ENCODE results near the gene AFF2. TPM values are rescaled to one million over a fixed set of nuclear protein-coding genes. Genes with fewer than 3 reads are reported as not detected.

Gene AFF2
- polyA plus RNA-seq, 1 donor from 2014 or later, result not detected

- no peaks in the 10 kb centered on the region for H3K27me3 Mint-ChIP-seq
- H3K9me3 Mint-ChIP-seq, result peaks cover 0 to 3% (median 0%) of the 10 kb centered on the region in 3 donors
- H3K27ac Mint-ChIP-seq, result no peak overlapping the region
- peaks cover 0 to 2% (median 0%) of the 10 kb centered on the region in 3 donors for H3K4me1 Mint-ChIP-seq
- H3K36me3 Mint-ChIP-seq, result no peaks in the 10 kb centered on the region
- H3K4me3 Mint-ChIP-seq, result no peak overlapping the region
Observed at GRCh38 chrX:148588649-148589310, 88.4 kb downstream of the AFF2 start.

- Mint-ChIP-seq H3K9me3 (no peaks in the 10 kb centered on the region), H3K4me1 (peaks cover 0 to 2% (median 0%) of the 10 kb centered on the region in 3 donors), H3K27me3 (no peaks in the 10 kb centered on the region), H3K36me3 (peaks cover 1% of the 10 kb centered on the region), H3K27ac (no peak overlapping the region), H3K4me3 (no peak overlapping the region)
Observed at GRCh38 chrX:148592595-148592994, 92.2 kb downstream of the AFF2 start.

DNA sequence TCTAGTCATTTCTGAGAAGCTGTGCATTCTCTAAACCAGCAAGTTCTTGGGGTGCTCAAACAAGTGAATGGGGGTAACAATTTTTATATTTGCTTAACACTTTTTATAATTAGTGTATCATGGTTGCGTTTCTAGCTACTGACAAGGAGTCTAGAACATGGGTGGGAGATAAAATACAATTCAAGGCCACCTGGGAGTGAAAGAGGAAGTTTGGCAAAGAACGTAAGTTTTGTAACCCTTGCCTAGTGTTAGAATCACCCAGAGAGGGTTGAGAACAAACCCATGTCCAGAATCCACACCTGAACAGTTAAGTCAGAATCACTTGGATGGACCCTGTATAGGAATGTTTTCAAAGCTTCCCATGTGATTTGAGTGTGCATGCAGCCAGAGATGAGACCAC lies 92.7 kb downstream of the AFF2 start:
- H3K27ac Mint-ChIP-seq, result no peak overlapping the region
- H3K4me3 Mint-ChIP-seq, result no peak overlapping the region
- H3K27me3 Mint-ChIP-seq, result no peaks in the 10 kb centered on the region
- peaks cover 1% of the 10 kb centered on the region for H3K36me3 Mint-ChIP-seq
- no peaks in the 10 kb centered on the region for H3K9me3 Mint-ChIP-seq
- peaks cover 0 to 2% (median 0%) of the 10 kb centered on the region in 3 donors for H3K4me1 Mint-ChIP-seq

DNA sequence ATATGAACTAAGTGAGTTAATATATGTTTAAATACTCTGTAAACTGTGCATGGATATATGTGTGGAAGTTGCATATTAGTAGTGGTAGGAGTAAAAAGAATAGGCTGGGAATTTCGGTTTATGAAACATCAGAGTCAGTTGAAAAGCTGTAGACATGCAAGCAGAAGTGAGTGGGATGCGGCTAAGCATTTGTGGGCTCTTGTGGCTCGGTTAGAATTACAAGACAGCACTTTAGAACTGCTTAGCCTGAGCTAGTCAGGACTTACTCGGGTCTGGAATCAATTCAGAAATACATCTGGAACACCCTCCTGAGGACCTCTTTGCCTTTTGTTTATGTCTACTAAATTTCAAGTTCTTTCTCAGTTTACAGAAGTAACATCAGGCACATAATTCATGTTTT lies 93.6 kb downstream of the AFF2 start:
- no peaks in the 10 kb centered on the region for H3K9me3 Mint-ChIP-seq
- peaks cover 0 to 2% (median 0%) of the 10 kb centered on the region in 3 donors for H3K4me1 Mint-ChIP-seq
- no peak overlapping the region for H3K4me3 Mint-ChIP-seq
- H3K27me3 Mint-ChIP-seq, result no peaks in the 10 kb centered on the region
- H3K27ac Mint-ChIP-seq, result no peak overlapping the region
- H3K36me3 Mint-ChIP-seq, result peaks cover 1% of the 10 kb centered on the region

DNA sequence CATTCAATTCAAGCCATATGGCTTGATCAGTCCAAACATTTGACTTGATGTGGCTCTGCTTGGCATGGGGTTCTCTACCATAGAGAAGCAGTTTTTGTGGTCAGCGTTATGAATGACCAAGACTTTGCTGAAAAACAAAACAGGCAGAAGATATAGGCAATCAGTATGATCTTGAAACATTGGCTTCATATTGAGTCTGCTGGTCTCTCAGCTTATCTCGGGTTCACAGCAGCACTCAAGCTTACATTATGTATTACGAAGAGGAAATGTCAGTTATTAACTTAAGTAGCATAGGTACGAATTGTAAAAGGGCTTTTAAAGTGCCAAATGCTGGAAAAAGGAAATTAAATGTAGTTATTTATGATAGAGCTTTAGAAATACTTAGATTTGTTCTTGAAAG lies 99.0 kb downstream of the AFF2 start:
- H3K9me3 Mint-ChIP-seq, result no peaks in the 10 kb centered on the region
- no peaks in the 10 kb centered on the region for H3K27me3 Mint-ChIP-seq
- no peak overlapping the region for H3K4me3 Mint-ChIP-seq
- H3K4me1 Mint-ChIP-seq, result no peaks in the 10 kb centered on the region
- peaks cover 1% of the 10 kb centered on the region for H3K36me3 Mint-ChIP-seq
- no peak overlapping the region for H3K27ac Mint-ChIP-seq

DNA sequence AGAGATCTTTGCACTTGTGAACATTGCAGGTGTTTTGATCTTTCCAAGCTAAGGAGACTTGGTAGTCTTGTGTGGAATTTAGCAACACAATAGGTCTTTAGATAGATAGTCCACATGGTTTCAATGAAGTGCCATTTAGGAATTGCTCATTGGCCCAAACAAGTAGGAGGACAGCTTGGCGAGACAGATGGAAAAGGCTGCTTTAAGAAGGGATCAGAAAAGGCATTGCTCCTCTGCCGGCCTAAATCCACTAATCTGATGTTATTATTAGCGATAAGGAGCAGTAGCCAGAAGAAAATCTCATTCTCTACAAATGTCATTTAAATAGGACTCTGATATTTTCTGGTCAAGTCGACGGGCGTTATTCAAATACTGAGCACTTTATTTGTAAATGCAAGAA lies 99.7 kb downstream of the AFF2 start:
- Mint-ChIP-seq H3K9me3 (no peaks in the 10 kb centered on the region), H3K36me3 (no peaks in the 10 kb centered on the region), H3K27ac (no peak overlapping the region), H3K27me3 (no peaks in the 10 kb centered on the region), H3K4me1 (no peaks in the 10 kb centered on the region), H3K4me3 (no peak overlapping the region)

DNA sequence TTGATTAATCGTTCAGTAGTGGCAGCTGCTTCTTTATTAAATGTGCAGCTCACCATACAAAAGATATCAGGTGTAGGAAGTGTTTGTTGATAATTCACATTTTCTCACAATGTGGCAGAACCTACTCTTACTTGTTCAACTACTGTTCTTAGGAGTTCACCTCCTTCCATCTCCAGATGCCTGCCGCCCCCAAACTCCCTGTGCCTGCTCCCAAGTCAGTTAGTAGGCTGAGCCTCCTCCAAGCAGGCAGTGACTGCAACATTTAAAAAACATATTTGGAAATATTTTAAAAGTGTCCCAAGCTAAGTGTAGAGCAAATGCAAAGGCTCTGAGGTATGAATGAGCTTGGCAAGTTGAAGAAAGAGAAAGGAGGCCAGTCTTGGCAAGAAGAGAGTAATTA lies 100.2 kb downstream of the AFF2 start:
- H3K9me3 Mint-ChIP-seq, result no peaks in the 10 kb centered on the region
- no peaks in the 10 kb centered on the region for H3K36me3 Mint-ChIP-seq
- no peaks in the 10 kb centered on the region for H3K4me1 Mint-ChIP-seq
- H3K4me3 Mint-ChIP-seq, result no peak overlapping the region
- H3K27ac Mint-ChIP-seq, result no peak overlapping the region
- H3K27me3 Mint-ChIP-seq, result no peaks in the 10 kb centered on the region

- Mint-ChIP-seq H3K4me3 (no peak overlapping the region), H3K9me3 (no peaks in the 10 kb centered on the region), H3K36me3 (no peaks in the 10 kb centered on the region), H3K27ac (no peak overlapping the region), H3K4me1 (peaks cover 0 to 1% (median 0%) of the 10 kb centered on the region in 3 donors), H3K27me3 (no peaks in the 10 kb centered on the region)
Observed at GRCh38 chrX:148601034-148601433, 100.6 kb downstream of the AFF2 start.

DNA sequence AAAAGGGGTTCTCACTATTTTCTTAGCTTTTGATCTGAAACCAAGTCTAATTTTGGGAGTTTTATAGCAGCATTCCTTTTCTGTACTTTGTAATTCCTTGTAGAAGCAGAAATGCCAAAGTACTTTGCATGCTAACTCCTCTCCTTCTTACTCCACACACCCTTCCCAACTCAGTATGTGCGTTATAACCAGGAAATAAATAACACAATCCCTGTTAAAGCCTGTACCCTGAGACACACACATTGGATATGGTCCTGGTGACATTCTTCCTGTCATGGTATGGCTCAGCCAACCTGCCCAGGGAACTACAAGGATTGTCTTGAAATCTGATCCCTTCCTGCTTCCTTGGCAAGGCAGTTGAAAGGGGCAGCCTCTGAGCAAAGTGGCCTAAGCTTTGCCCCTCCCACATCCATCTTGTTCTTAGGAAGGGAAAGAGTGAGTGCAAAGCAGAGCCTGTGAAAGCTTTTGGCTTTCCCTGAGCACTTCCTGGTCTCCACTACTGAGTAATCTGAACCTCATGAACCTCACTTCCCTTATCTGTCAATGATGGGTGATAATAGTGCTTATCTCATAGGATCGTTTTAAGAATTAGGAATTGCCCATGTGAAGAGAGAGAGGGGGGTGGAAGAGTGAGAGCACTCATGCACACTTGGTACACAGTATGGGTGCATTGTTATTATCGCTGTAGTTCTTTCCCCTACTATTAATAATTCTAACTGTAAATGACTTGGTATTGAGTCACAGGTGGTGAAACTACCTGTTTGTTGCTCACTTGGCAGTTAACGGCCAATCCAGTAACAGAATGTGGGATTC lies 109.3 kb downstream of the AFF2 start:
- Mint-ChIP-seq H3K9me3 (peaks cover 2 to 3% (median 2%) of the 10 kb centered on the region in 3 donors), H3K4me3 (peak overlapping the region; percentile 76 to 93 (median 84)), H3K27ac (peak overlapping the region; percentile 57 to 76 (median 69)), H3K36me3 (no peaks in the 10 kb centered on the region), H3K27me3 (no peaks in the 10 kb centered on the region), H3K4me1 (peaks cover 11 to 17% (median 16%) of the 10 kb centered on the region in 3 donors)

- Mint-ChIP-seq H3K4me3 (peak overlapping the region; percentile 76 to 93 (median 84)), H3K27me3 (no peaks in the 10 kb centered on the region), H3K4me1 (peaks cover 11 to 17% (median 16%) of the 10 kb centered on the region in 3 donors), H3K9me3 (peaks cover 2 to 3% (median 2%) of the 10 kb centered on the region in 3 donors), H3K27ac (peak overlapping the region; percentile 57 to 76 (median 69)), H3K36me3 (no peaks in the 10 kb centered on the region)
Observed at GRCh38 chrX:148610328-148610698, 109.9 kb downstream of the AFF2 start.

DNA sequence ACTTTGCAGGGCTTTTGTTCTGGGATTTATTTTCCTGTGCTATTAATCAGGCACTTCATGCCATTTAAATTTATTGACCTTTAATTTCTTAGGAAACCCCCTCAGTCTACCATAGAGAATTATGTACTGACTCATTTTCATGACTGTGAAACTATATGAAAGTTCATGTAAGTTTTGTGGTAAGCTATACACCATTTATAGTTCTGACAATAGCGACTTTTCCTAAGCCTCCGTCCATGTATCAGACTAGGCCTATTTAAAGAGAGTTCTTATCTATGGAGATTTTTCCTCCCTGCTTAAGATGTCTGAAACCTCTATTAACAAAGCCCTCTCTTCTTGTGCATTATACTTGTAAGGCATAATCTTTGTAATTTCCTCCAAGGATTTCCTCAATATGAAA lies 111.6 kb downstream of the AFF2 start:
- H3K36me3 Mint-ChIP-seq, result no peaks in the 10 kb centered on the region
- H3K4me1 Mint-ChIP-seq, result peaks cover 11 to 15% (median 12%) of the 10 kb centered on the region in 3 donors
- H3K27me3 Mint-ChIP-seq, result no peaks in the 10 kb centered on the region
- peaks cover 2 to 3% (median 2%) of the 10 kb centered on the region in 3 donors for H3K9me3 Mint-ChIP-seq
- no peak overlapping the region for H3K4me3 Mint-ChIP-seq
- no peak overlapping the region for H3K27ac Mint-ChIP-seq

GRCh38 chrX:148612431-148612830 lies 112.0 kb downstream of the AFF2 start:
- no peak overlapping the region for H3K27ac Mint-ChIP-seq

DNA sequence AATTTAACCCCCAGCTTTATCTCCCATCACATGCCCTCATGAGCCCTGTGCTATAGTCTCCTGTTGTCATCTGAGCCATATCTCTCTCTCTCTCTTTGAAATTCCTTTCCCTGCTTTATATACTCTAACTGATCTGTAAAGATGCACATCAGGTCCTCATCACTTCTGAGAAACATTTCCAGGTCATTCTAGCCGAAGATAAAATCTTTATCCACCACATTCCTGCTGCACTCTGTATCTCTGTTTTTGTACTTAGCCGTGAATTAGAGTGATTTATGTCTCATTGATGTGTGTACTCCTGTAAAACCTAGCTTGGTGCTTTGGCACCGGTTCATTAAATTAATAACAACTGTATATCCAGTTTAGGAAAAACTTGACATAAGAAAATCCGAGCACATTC lies 113.2 kb downstream of the AFF2 start:
- Mint-ChIP-seq H3K36me3 (no peaks in the 10 kb centered on the region), H3K4me3 (no peak overlapping the region), H3K27me3 (no peaks in the 10 kb centered on the region), H3K27ac (no peak overlapping the region), H3K4me1 (peaks cover 11 to 15% (median 12%) of the 10 kb centered on the region in 3 donors), H3K9me3 (peaks cover 0 to 4% (median 3%) of the 10 kb centered on the region in 3 donors)

More at GRCh38 chrX:148612431-148612830, 112.0 kb downstream of the AFF2 start:
- Mint-ChIP-seq H3K4me3 (no peak overlapping the region), H3K4me1 (peaks cover 11 to 15% (median 12%) of the 10 kb centered on the region in 3 donors), H3K9me3 (peaks cover under 1 to 2% (median under 1%) of the 10 kb centered on the region in 3 donors), H3K27me3 (no peaks in the 10 kb centered on the region), H3K36me3 (no peaks in the 10 kb centered on the region)

- Mint-ChIP-seq H3K9me3 (peaks cover 0 to 5% (median 4%) of the 10 kb centered on the region in 3 donors), H3K4me3 (no peak overlapping the region), H3K36me3 (no peaks in the 10 kb centered on the region), H3K27me3 (no peaks in the 10 kb centered on the region), H3K27ac (no peak overlapping the region), H3K4me1 (peaks cover 3 to 6% (median 5%) of the 10 kb centered on the region in 3 donors)
Observed at GRCh38 chrX:148615491-148615890, 115.1 kb downstream of the AFF2 start.

All from IgD-negative memory B cell (primary cell).